SIG-M5 (cell line): ENCODE results near the gene IRGQ.

Experiments used
- DNase-seq: peaks from one replicate; lab custom pipeline; 2025; lab: John Stamatoyannopoulos, UW

The IRGQ gene

DNA sequence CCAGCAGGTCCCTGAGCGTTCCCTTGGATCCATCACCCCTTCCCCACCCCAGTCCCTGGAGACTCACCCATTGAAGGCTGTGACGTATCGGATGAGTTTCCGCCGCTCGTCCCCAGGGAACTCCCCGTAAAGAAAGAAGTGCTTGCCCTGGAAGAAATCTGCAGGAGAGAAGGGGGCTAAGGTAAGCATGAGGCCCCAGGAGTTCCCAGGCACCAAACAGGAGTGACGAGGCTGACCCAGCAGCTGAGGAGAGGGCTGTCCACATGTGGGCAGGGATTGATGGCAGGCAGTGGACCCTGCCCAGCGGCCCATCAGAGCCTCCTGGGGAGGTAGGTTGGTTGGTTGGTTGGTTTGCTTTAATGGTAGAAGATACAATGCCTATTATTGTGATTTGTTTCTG is 51.9 kb downstream of the IRGQ start:
- no peak for DNase-seq

- no peak for DNase-seq
These were observed 53.8 kb downstream of the IRGQ start for GRCh38 chr19:43541920-43542650.

- DNase-seq, result no peak
These were observed 55.6 kb downstream of the IRGQ start for GRCh38 chr19:43540381-43540780.

DNA sequence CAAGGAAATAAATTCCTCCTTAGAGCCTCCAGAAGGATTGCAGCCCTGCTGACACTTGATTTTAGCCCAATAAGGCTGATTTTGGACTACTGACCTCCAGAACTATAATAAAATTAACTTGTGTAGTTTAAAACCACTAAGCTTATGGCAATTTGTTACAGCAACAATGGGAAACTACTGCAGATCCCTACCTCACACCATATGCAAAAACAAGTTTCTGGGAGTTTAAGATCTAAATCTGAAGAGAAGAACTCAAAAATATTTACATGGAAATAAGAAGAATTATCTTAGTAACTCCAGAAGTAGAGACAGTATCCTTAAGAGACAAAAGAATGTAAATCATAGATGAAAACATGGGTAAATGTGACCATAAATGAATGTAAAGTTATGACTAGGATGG is 57.0 kb downstream of the IRGQ start:
- DNase-seq, result no peak

- DNase-seq, result no peak
These were observed 60.8 kb downstream of the IRGQ start for GRCh38 chr19:43534816-43535761.
